Measurements from ENCODE around the gene TIMM17A.

TIMM17A gene

DNA sequence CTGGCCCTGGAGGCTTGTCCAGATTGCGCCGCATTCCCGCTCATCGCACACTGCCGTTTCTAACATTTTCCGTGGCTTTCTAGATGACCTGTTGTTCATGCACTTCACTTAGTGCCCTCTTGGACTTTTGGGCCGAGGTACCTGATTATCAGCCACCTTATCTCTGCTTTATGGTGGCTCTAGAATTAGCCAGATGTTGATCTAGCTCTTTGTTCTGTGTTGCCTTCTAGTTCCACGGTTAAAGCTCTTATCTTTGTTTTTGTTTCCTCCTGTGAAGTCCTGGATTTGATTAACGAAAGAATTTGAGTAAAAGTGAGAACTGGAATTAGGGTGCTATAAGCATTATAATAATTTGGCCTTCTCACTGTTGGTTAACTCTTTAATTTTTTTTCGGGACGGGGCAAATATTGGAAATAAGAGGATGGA lies 28.1 kb downstream of the TIMM17A start:
- no peak for DNase-seq (ENCODE audit: low read depth in 3 of 3)

DNA sequence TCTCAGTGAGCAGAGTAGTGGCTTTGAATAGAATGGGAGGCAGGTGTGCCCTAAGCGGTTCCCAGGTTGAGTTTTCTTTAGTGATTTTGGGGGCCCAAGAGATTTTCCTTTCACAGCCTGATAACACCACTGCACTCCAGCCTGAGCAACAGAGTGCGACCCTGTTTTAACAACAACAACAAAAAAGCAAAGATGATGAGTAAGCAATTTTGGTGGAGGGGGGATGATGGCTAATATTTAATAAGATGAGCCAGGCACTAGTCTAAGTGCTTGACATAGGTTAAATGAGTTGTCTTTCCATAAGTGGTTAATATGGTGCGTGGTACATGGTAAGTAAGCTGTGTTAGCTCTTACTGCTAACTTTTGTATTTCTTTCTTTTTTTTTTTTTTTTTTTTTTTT lies 29.1 kb downstream of the TIMM17A start:
- DNase-seq (ENCODE audit: low read depth in 3 of 3) = no peak

GRCh38 chr1:201985355-201985754 lies 30.1 kb downstream of the TIMM17A start:
- no peak for DNase-seq (ENCODE audit: low read depth in 3 of 3)

DNA sequence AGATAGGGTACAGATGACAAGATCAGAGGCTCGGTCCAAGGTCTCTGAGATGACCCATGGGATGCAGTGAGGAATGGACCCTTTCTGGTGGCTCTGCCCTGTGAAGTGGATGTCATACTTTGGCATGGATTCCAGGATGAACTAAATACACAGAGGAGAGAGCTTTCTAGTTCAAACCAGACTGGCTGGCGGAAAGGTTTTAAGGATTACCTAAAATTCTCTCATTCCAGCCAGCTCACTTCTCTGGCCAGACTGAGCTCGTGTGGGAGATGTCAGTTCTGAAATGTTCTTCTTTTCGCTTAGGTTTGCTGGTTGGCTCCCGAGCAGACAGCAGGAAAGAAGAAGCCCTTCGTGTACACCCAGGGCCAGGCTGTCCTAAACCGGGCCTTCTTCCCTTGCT lies 33.3 kb downstream of the TIMM17A start:
- DNase-seq (ENCODE audit: low read depth in 3 of 3) = no peak

DNA sequence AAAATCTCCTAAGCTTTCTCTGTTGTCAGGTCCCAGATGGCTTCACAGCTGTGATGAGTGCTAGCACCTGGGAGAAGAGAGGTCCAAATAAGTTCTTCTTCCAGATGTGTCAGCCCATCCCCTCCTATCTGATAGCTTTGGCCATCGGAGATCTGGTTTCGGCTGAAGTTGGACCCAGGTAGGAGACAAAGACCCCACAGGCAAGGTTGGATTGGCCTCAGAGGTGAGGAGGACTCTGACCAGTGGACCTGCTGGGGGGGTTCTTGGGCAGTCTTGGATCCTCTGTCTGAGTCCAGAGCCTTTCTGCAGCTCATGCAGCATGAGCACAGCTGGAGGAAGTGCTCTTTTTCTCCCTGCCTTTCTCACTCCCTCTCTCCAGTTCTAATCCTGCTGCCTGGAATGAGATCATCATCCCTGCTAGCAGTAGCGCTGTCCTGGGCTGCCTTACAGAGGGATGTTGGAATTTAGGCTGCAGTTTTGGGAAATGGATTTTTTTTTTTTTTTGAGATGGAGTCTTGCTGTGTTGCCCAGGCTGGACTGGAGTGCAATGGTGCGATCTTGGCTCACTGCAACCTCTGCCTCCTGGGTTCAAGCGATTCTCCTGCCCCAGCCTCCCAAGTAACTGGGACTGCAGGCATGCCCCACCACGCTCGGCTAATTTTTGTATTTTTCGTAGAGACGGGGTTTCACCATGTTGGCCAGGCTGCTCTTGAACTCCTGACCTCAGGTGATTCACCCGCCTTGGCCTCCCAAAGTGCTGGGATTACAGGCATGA lies 34.2 kb downstream of the TIMM17A start:
- no peak for DNase-seq (ENCODE audit: low read depth in 3 of 3)

DNA sequence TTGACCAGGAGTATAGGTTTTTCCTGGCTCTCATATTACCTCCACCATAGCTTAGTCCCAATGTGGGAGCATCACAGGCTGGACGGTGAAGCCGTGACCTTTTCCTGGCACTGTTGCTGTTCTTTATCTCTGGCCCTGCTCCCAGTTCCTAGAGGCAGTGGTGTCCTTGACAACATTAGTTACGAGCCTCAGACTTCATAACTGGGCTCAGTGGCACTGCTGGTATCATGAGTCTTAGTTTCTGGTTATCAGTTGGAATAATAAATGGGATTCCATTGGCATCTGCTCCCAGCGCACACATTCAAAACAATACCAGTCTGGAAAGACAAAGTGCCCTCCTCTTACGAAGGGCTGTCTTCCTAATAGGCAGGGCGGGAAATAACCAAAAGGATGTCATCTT lies 35.1 kb downstream of the TIMM17A start:
- DNase-seq (ENCODE audit: low read depth in 3 of 3) = no peak

- no peak for DNase-seq (ENCODE audit: low read depth in 3 of 3)
These were observed 44.4 kb downstream of the TIMM17A start for GRCh38 chr1:201999625-202000238.

DNA sequence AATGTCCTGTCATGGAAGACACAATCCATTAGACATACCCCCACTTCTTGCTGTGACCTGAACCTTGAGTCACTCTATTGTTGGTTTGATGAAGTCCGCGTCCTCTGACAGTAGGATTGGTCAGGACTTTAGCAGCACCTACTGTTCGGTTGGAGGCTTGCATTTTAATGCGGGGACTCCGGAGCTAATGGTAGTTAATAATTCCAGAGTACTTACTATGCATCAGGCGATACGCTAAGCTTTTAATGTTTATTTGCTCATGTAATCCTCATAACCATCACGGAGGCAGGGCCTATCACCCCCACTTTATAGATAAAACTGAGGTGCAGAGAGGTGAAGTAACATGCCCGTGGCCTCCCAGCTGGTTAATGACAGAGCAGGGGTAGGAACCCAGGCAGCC lies 47.2 kb downstream of the TIMM17A start:
- no peak for DNase-seq (ENCODE audit: low read depth in 3 of 3)

- DNase-seq (ENCODE audit: low read depth in 3 of 3) = no peak
These were observed 49.4 kb downstream of the TIMM17A start for GRCh38 chr1:202004711-202005110.

DNA sequence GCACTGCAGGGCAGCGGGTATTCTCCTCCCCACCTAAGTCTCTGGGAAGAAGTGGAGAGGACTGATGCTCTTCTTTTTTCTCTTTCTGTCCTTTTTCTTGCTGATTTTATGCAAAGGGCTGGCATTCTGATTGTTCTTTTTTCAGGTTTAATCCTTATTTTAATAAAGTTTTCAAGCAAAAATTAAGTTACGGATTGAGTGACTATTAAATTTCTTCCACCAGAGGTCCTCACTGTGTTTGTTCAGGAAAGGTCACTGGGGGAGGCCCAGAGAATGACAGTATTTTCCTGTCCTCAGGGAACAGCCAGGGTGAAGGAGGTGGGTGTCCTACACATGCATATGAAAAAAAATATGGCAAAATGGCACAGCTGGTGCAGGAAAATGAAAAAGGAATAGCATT lies 50.7 kb downstream of the TIMM17A start:
- no peak for DNase-seq (ENCODE audit: low read depth in 3 of 3)

- DNase-seq (ENCODE audit: low read depth in 3 of 3) = no peak
These were observed 52.0 kb downstream of the TIMM17A start for GRCh38 chr1:202007304-202007703.

DNA sequence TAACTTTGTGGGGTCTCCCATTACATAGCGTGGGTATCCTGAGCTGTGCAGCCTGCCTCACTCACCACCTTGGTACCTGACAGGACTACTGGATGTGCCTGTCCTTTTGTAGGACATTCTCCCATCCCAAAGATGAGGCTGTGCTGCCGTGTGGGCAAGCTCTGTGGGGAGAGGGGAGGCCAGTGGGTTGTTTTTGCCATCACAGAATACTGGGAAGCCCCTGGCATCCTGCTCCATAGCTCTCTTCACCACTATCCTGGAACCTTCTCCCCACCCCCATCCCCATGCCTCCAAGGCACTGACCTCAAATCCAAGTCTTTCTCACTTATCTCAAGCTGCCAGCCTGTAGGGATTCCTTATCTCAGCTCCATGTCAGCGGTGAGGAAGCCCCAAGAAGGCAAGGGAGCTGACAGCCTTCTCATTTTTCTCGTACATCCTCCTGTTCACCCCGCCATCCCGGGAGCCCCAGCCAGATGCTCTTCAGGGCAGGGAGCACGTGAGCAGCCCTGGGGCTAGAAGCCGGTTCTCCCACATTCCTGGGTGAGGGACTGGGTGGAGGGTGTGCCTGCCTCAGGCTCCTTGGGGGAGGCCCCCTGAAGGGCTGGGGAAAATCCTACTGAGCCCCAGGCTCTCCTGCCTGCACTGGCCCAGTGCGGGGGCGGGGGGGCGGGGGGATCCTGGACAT lies 52.6 kb downstream of the TIMM17A start:
- no peak for DNase-seq (ENCODE audit: low read depth in 3 of 3)

DNA sequence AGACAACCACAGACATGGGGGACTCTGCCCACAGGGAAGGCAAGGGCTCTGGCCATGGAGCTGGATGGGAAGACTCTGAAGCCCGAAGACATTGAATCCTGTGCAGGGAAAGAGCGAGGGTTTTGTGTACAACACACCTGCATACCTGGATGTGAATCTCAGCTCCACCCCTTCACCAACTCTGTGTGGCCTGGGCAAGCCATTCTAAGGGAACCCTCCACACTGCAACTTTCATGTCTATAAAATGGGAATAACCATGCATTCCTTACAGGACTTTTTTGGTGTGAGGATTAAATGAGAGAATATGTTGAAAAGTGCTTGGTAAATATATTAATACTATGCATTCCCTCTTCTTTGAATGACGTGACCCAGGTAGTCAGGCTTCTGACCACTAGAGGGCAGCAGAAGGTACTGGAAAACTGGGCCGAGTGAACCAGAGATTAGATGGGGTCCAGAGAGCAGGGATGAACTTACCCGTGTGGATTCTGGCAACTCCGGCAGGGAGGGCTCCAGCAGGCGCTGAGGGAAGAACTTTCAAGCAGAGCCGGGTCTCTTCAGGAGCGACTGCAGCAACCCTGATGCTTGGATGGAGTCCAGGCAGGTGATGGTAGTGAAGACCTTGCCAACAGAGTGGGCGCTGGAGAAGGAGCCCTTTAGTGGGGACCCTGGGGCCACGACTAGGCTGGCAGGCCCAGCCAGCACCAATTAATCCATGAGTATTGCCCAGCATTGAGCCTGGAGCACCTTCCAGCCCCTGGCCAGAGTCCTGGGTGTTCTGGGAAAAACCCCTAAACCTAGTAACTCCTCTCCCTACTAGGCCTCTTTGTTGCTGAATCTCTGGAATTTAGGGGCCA lies 54.2 kb downstream of the TIMM17A start:
- peak; percentile 22 to 48 (median 30) for DNase-seq (ENCODE audit: low read depth in 3 of 3)

DNA sequence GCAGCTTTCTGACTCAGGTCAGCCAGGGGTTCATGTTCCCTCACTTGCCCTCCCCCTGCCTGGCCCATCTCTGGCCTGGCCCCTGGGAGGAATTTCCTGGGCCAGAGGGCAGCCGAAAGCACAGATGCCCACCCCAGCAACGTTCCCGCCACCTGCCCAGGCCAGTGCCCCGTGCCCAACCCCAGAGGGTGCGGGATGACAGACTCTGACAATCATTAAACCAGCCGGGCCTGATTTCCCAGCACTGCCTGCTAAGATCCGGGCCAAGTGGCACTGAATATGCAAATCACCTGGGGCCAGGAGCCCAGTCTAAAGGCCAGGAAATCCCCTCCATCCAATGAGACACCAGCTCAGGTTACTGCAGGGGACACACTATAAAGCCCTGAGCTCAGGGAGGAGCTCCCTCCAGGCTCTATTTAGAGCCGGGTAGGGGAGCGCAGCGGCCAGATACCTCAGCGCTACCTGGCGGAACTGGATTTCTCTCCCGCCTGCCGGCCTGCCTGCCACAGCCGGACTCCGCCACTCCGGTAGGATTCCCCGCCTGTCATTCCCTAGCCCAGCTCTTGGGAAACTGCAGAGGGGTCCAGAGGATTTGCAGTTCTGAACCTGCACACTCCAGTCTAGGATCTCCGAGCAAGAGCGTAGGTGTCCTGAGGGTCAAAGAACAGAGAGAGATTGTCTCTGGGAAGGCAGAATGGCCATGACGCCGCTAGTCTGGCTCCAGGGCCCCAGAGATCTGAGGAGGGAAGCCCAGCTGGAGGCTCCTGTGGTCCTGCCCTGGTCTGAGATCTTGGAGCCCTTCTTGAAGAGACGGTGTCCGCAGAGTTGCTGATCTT lies 55.1 kb downstream of the TIMM17A start, which contains the start of gene ELF3:
Gene ELF3, plus strand, starts transcription at position 408 of the 836 bp plus-strand sequence. CDS start 550 bp downstream, outside the sequence.
- DNase-seq (ENCODE audit: low read depth in 3 of 3) = no peak

GRCh38 chr1:202011994-202012393 lies 56.7 kb downstream of the TIMM17A start:
- no peak for DNase-seq (ENCODE audit: low read depth in 3 of 3)

DNA sequence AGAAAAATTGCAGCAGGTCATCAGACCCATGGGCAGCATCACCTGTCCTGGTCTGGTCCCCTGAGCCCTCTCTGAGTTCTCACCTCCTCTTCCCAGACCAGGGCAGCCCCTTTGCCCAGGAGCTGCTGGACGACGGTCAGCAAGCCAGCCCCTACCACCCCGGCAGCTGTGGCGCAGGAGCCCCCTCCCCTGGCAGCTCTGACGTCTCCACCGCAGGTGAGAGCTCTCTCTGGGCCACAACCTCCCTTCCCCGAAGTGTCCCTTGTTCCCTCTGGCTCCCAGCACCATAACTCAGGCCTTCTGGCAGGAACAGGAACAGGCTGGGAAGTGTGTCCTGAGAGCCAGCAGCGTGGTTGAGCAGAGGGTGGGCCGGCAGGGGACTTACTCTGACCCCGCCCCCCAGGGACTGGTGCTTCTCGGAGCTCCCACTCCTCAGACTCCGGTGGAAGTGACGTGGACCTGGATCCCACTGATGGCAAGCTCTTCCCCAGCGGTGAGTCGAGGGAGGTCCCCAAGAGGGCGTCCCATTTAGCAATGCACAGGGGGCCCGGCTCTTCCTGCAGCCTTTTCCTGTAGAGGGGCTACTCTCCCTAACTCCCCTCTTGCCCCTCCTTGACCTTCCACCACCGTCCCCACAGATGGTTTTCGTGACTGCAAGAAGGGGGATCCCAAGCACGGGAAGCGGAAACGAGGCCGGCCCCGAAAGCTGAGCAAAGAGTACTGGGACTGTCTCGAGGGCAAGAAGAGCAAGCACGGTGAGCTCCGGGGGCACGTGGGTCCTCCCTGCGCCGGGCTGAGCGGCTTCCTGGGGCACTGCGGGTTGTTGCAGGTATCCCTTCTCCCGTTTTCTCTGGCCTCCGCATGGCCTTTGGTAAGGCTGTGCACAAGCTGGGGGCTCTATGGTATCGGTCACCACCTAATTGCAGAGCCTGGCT lies 57.5 kb downstream of the TIMM17A start:
- no peak for DNase-seq (ENCODE audit: low read depth in 3 of 3)

- DNase-seq (ENCODE audit: low read depth in 3 of 3) = no peak
These were observed 58.3 kb downstream of the TIMM17A start for GRCh38 chr1:202013603-202014002.

DNA sequence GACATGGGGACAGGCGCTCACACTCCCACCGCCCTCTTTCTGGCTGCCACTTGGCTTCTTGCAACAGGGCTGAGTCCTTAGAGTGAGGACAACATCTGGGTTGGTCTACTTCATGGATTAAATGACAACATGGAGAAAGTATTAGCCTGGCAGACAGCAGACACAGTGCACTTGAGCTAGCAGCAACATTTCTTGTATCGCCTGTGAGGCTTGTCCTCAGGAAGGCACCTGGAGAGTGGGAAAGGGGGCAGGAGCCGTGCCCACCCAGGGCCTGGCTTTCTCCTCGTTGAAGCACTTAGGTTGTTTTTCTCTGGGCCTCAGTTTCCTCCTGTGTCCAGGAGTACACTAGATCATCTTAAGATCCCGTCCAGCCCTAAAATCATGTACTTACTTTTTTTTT lies 58.8 kb downstream of the TIMM17A start:
- no peak for DNase-seq (ENCODE audit: low read depth in 3 of 3)

DNA sequence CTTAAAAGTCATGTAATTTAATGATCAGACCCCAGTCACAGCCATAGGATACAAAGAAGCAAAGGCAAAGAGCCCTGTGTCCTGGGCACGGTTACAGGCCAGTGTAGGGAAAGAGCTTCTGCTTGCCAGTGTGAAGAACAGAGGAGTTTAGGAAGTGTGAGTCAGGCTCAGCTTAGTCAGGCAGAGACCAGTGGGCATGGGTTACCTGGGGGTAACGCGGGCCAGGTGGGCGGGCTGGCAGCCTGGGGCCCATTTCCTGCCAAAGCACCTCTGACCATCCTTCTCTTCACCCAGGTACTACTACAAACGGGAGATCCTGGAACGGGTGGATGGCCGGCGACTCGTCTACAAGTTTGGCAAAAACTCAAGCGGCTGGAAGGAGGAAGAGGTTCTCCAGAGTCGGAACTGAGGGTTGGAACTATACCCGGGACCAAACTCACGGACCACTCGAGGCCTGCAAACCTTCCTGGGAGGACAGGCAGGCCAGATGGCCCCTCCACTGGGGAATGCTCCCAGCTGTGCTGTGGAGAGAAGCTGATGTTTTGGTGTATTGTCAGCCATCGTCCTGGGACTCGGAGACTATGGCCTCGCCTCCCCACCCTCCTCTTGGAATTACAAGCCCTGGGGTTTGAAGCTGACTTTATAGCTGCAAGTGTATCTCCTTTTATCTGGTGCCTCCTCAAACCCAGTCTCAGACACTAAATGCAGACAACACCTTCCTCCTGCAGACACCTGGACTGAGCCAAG lies 59.8 kb downstream of the TIMM17A start:
- no peak for DNase-seq (ENCODE audit: low read depth in 3 of 3)
